HG03103 (cell line): ENCODE results near the gene TMEM242.

Source experiments
- ATAC-seq: cut with Tn5 transposase; IDR thresholded peaks from one replicate; pipeline ENCODE4 v1.9.1; 2021; ENCODE audit warnings: low read depth; ENCODE audit not compliant: unreplicated experiment

TMEM242 gene

GRCh38 chr6:157272866-157273755, 50.2 kb downstream of the TMEM242 start:
- no peak for ATAC-seq

GRCh38 chr6:157272372-157272771, 50.9 kb downstream of the TMEM242 start:
- no peak for ATAC-seq

GRCh38 chr6:157271911-157272310, 51.4 kb downstream of the TMEM242 start:
- no peak for ATAC-seq

GRCh38 chr6:157271441-157271840, 51.9 kb downstream of the TMEM242 start:
- no peak for ATAC-seq

GRCh38 chr6:157270916-157271315, 52.4 kb downstream of the TMEM242 start:
- ATAC-seq = no peak

GRCh38 chr6:157270308-157270707, 53.0 kb downstream of the TMEM242 start:
- ATAC-seq = no peak

- ATAC-seq = no peak
Measured at GRCh38 chr6:157269261-157269794, 54.0 kb downstream of the TMEM242 start.

GRCh38 chr6:157268835-157269234, 54.5 kb downstream of the TMEM242 start:
- no peak for ATAC-seq

- no peak for ATAC-seq
Measured at GRCh38 chr6:157268396-157268795, 54.9 kb downstream of the TMEM242 start.

- ATAC-seq = no peak
Measured at GRCh38 chr6:157267654-157268053, 55.7 kb downstream of the TMEM242 start.

GRCh38 chr6:157267109-157267611, 56.2 kb downstream of the TMEM242 start:
- no peak for ATAC-seq

GRCh38 chr6:157266274-157267101, 56.8 kb downstream of the TMEM242 start:
- no peak for ATAC-seq

GRCh38 chr6:157265635-157266034, 57.7 kb downstream of the TMEM242 start:
- ATAC-seq = no peak

- no peak for ATAC-seq
Measured at GRCh38 chr6:157265186-157265585, 58.1 kb downstream of the TMEM242 start.

- no peak for ATAC-seq
Measured at GRCh38 chr6:157264701-157265100, 58.6 kb downstream of the TMEM242 start.

GRCh38 chr6:157263881-157264397, 59.4 kb downstream of the TMEM242 start:
- no peak for ATAC-seq

GRCh38 chr6:157263146-157263545, 60.2 kb downstream of the TMEM242 start:
- no peak for ATAC-seq

GRCh38 chr6:157261606-157262005, 61.7 kb downstream of the TMEM242 start:
- no peak for ATAC-seq

GRCh38 chr6:157260735-157261410, 62.4 kb downstream of the TMEM242 start:
- ATAC-seq = no peak

GRCh38 chr6:157259443-157259842, 63.9 kb downstream of the TMEM242 start:
- no peak for ATAC-seq
